ENCODE results near the gene PRICKLE2.
A peak's percentile ranks its signal among the peaks of the same experiment; 100 is the strongest.

PRICKLE2 gene

GRCh38 chr3:64152676-64153466 is 72.4 kb downstream of the PRICKLE2 start:
- Histone ChIP-seq H3K36me3 (ENCODE audit: control insufficient read depth, insufficient read depth, low read length) (no peaks in the 10 kb centered on the region), H3K27ac (ENCODE audit: low read depth, low read length) (peak overlapping the region; percentile 81), H3K27me3 (ENCODE audit: control insufficient read depth, insufficient read depth, low read length) (no peaks in the 10 kb centered on the region), H3K4me3 (ENCODE audit: low read length) (no peak overlapping the region), H3K4me1 (ENCODE audit: control insufficient read depth, insufficient read depth, low read length) (peaks cover 37% of the 10 kb centered on the region), H3K9ac (ENCODE audit: low read length) (no peak overlapping the region)

DNA sequence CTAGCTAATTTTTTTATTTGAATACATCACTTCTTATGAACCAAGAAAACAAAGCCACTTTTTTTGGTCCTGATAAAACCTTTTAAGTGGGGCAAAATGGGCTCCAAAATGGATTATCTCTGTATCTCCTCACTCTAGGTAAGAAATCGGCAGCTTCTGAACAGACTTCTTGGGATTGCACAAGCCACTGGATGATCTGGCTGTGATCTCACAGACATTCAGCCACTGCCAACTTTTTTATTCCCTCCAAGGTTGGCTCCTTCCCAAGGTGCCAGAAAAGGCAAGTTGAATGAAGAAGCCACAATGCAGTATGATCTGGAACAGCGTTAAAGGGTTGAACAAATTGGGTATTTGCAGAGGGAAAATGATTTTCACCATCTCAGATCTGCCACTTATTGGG is 73.2 kb downstream of the PRICKLE2 start:
- Histone ChIP-seq H3K4me3 (ENCODE audit: low read length) (no peak overlapping the region), H3K4me1 (ENCODE audit: control insufficient read depth, insufficient read depth, low read length) (peaks cover 37% of the 10 kb centered on the region), H3K27me3 (ENCODE audit: control insufficient read depth, insufficient read depth, low read length) (no peaks in the 10 kb centered on the region), H3K36me3 (ENCODE audit: control insufficient read depth, insufficient read depth, low read length) (peaks cover 3% of the 10 kb centered on the region), H3K27ac (ENCODE audit: low read depth, low read length) (peak overlapping the region; percentile 81), H3K9ac (ENCODE audit: low read length) (no peak overlapping the region)

DNA sequence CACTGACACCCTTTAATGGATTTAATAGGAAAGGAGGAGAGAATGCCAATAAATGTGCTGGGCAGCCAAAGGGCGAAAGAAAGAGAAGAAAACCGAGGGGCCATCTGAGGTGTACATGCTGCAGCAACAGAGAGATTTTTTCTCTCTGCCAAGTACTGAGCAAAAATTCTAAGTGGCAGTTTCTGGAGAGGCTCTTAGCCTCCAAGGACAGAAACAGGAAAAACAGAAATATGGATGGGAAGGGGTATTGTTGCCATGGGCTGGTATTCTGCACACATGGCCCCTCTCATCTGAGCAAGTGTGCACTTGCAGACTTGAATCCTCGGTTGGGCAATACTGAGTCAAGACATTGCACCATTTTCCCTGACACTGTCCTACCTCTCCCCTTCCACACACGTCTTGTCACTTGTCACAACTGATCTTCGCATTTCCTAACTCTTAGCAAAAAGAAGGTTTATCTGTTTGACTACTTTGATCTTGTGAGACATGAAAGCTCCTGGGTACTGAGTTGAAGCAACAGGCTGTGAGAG is 73.9 kb downstream of the PRICKLE2 start:
- H3K27ac ChIP-seq (ENCODE audit: low read depth, low read length), result peak overlapping the region; percentile 81
- peaks cover 37% of the 10 kb centered on the region for H3K4me1 ChIP-seq (ENCODE audit: control insufficient read depth, insufficient read depth, low read length)
- no peaks in the 10 kb centered on the region for H3K27me3 ChIP-seq (ENCODE audit: control insufficient read depth, insufficient read depth, low read length)
- peaks cover 5% of the 10 kb centered on the region for H3K36me3 ChIP-seq (ENCODE audit: control insufficient read depth, insufficient read depth, low read length)
- H3K9ac ChIP-seq (ENCODE audit: low read length), result no peak overlapping the region
- H3K4me3 ChIP-seq (ENCODE audit: low read length), result peak overlapping the region; percentile 4

GRCh38 chr3:64150623-64151207 is 74.6 kb downstream of the PRICKLE2 start:
- H3K27ac ChIP-seq (ENCODE audit: low read depth, low read length), result peak overlapping the region; percentile 81
- no peak overlapping the region for H3K9ac ChIP-seq (ENCODE audit: low read length)
- peaks cover 8% of the 10 kb centered on the region for H3K36me3 ChIP-seq (ENCODE audit: control insufficient read depth, insufficient read depth, low read length)
- H3K4me1 ChIP-seq (ENCODE audit: control insufficient read depth, insufficient read depth, low read length), result peaks cover 37% of the 10 kb centered on the region
- no peaks in the 10 kb centered on the region for H3K27me3 ChIP-seq (ENCODE audit: control insufficient read depth, insufficient read depth, low read length)
- H3K4me3 ChIP-seq (ENCODE audit: low read length), result no peak overlapping the region

DNA sequence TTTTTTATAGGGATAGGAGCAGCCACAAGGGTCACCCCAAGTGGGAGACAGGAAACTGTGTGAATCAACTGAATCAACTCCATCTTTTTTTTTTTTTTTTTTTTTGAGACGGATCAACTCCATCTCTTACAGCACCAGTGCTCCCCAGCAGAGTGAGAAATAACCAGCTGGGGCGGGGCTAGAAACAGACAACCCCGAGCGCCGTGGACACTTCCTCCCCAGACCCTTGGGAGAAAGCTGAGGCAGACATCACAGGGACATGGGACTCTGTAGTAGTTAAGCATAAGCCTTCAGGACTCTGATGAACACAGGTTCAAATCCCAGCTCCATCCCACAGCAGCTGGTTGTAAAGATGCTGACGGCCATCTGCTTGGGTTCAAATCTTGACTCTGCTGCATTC is 75.4 kb downstream of the PRICKLE2 start:
- H3K36me3 ChIP-seq (ENCODE audit: control insufficient read depth, insufficient read depth, low read length), result peaks cover 8% of the 10 kb centered on the region
- H3K4me1 ChIP-seq (ENCODE audit: control insufficient read depth, insufficient read depth, low read length), result peaks cover 37% of the 10 kb centered on the region
- no peak overlapping the region for H3K4me3 ChIP-seq (ENCODE audit: low read length)
- no peak overlapping the region for H3K9ac ChIP-seq (ENCODE audit: low read length)
- no peaks in the 10 kb centered on the region for H3K27me3 ChIP-seq (ENCODE audit: control insufficient read depth, insufficient read depth, low read length)
- H3K27ac ChIP-seq (ENCODE audit: low read depth, low read length), result peak overlapping the region; percentile 81

DNA sequence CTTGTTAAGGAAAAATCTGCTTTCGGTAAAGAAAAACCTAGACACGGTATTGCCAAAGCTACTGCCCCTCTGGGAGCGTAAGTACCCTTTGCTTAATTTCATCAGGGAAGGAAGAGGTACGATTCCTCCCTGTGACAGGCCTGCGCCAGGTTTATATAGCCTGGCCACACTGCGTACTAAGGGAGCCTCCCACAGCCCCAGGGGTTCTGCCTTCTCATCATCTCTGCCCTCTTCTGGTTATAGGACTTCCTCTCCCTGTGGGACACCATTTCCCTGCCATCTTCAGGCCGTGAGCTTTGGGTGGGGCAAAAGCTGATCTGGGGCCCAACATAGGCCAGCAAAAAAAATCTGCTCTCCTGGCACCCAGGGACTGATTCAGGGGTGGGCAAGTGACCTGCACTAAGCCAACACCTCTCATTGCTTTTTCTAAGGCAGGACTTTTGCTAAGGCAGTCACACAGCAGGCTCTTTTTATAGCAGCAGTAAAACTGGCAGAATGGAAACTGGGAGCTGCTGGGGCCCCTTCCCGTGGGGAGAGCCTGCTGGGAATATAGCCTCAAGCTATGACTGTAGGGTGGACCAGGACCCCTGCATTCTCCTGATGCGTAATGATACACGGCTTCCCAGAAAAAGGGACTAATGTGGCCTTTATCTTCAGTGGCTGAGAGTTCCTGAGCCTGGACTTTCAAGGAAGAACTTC is 76.2 kb downstream of the PRICKLE2 start:
- Histone ChIP-seq H3K4me1 (ENCODE audit: control insufficient read depth, insufficient read depth, low read length) (peaks cover 44% of the 10 kb centered on the region), H3K4me3 (ENCODE audit: low read length) (no peak overlapping the region), H3K9ac (ENCODE audit: low read length) (no peak overlapping the region), H3K27me3 (ENCODE audit: control insufficient read depth, insufficient read depth, low read length) (no peaks in the 10 kb centered on the region), H3K36me3 (ENCODE audit: control insufficient read depth, insufficient read depth, low read length) (peaks cover 8% of the 10 kb centered on the region), H3K27ac (ENCODE audit: low read depth, low read length) (peak overlapping the region; percentile 81)

DNA sequence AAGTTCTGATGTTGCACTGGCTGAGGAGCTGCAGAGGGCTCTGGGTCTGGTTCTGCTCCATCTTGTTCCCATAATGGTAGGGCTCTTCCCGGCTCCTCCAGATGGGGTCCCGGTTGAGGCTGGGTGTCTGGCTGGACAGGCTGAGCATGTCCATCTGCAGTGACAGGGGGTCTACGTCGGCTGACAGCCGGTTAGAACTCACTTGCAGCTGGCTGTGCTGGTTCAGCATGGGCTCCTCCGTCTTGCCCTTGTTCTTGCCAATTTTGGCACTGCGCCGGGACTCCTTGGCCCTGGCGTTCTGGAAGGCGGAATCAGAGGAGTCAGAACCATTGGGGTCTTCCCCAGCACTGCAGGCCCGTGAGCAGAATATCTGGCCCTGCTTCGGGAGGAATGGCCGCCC is 78.1 kb downstream of the PRICKLE2 start:
- no peak overlapping the region for H3K9ac ChIP-seq (ENCODE audit: low read length)
- no peak overlapping the region for H3K27ac ChIP-seq (ENCODE audit: low read depth, low read length)
- peaks cover 8% of the 10 kb centered on the region for H3K36me3 ChIP-seq (ENCODE audit: control insufficient read depth, insufficient read depth, low read length)
- no peak overlapping the region for H3K4me3 ChIP-seq (ENCODE audit: low read length)
- peaks cover 42% of the 10 kb centered on the region for H3K4me1 ChIP-seq (ENCODE audit: control insufficient read depth, insufficient read depth, low read length)
- H3K27me3 ChIP-seq (ENCODE audit: control insufficient read depth, insufficient read depth, low read length), result no peaks in the 10 kb centered on the region

DNA sequence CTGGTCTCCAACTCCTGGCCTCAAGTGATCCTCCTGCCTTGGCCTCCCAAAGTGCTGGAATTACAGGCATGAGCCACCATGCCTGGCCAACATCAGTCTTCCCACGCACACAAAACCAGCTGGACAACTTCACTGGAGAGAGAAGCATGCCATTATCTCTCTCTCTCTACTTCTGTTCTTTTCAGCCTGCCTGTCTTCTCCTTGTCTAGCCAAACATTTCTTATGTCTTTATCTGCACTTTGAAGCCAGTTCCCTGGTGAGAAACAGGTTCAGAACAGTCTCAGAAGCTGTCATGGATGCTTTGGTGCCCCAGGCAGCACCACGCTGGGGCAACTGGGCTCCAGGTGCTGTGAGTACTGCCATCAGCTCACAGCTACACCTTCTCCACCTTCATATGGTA is 79.8 kb downstream of the PRICKLE2 start:
- Histone ChIP-seq H3K4me3 (ENCODE audit: low read length) (no peak overlapping the region), H3K27ac (ENCODE audit: low read depth, low read length) (no peak overlapping the region), H3K4me1 (ENCODE audit: control insufficient read depth, insufficient read depth, low read length) (peaks cover 25% of the 10 kb centered on the region)

DNA sequence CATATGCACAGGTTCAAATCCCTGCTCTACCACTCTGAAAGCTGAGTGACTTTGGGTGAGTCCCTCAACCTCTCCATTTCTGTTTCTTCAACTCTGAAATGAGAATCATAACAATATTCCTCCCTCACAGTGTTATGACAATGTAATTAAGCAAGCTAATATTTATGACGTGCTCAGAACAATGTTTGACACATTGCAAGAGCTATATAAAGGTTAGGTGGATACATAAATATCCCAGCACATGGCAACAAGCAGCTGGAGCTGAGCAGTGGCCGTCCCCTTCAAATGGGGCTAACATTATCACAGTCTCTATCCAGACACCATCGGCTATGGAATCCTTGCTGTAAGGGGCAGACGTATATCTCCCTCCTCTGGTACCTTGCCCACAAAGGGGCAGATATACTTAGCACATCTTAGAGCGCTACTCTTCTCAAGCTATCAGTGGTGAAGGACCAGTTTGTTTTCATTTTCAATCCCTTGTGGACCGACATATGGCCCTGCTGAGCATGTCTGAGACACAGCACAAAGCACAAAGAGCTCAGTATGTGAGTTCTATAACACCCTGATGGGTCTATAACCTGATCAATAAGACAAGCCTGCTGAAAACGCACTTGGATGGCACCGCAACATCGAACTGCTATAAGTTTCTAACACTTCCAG is 80.9 kb downstream of the PRICKLE2 start:
- no peak overlapping the region for H3K4me3 ChIP-seq (ENCODE audit: low read length)
- peaks cover 16% of the 10 kb centered on the region for H3K4me1 ChIP-seq (ENCODE audit: control insufficient read depth, insufficient read depth, low read length)
- peaks cover 8% of the 10 kb centered on the region for H3K36me3 ChIP-seq (ENCODE audit: control insufficient read depth, insufficient read depth, low read length)
- H3K27ac ChIP-seq (ENCODE audit: low read depth, low read length), result peak overlapping the region; percentile 17
- H3K27me3 ChIP-seq (ENCODE audit: control insufficient read depth, insufficient read depth, low read length), result no peaks in the 10 kb centered on the region
- no peak overlapping the region for H3K9ac ChIP-seq (ENCODE audit: low read length)

More for the DNA sequence above, 79.8 kb downstream of the PRICKLE2 start:
- Histone ChIP-seq H3K27me3 (ENCODE audit: control insufficient read depth, insufficient read depth, low read length) (no peaks in the 10 kb centered on the region), H3K9ac (ENCODE audit: low read length) (no peak overlapping the region), H3K36me3 (ENCODE audit: control insufficient read depth, insufficient read depth, low read length) (peaks cover 8% of the 10 kb centered on the region)

DNA sequence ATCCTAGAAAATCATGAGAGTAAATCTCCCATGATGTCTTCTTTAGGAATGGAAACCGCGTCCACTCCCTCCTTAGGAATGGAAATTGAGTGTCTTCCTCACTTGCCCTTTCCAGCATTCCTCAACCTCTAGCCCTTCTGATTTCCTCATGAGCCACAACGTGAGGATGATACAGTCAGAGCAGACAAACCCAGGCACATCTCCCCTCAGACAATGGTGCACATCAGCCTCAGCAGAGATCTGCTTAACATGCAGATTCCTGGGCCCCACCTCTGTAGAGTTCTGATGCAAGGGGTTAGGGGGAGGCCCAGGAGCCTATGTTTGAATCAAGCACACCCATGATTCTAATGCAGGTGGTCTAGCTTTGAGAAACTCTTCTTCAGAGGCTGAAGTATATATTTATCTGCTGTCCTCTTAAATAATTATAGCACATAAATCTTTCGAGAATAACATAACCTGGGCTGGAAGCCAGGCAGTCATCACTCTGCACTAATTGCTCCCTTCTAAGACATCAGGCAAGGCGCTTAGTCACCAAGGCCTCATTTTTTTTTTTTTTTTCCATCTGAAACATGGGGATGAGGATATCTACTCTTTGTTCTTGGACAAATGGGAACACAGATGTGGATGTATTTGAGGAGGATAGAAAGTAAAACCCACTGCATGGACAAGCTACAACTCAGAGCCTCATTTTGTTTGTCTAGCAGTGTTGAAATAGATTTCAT is 81.7 kb downstream of the PRICKLE2 start:
- H3K36me3 ChIP-seq (ENCODE audit: control insufficient read depth, insufficient read depth, low read length), result peaks cover 8% of the 10 kb centered on the region
- peaks cover 8% of the 10 kb centered on the region for H3K4me1 ChIP-seq (ENCODE audit: control insufficient read depth, insufficient read depth, low read length)
- H3K27me3 ChIP-seq (ENCODE audit: control insufficient read depth, insufficient read depth, low read length), result no peaks in the 10 kb centered on the region
- peak overlapping the region; percentile 17 for H3K27ac ChIP-seq (ENCODE audit: low read depth, low read length)
- H3K9ac ChIP-seq (ENCODE audit: low read length), result no peak overlapping the region
- no peak overlapping the region for H3K4me3 ChIP-seq (ENCODE audit: low read length)

DNA sequence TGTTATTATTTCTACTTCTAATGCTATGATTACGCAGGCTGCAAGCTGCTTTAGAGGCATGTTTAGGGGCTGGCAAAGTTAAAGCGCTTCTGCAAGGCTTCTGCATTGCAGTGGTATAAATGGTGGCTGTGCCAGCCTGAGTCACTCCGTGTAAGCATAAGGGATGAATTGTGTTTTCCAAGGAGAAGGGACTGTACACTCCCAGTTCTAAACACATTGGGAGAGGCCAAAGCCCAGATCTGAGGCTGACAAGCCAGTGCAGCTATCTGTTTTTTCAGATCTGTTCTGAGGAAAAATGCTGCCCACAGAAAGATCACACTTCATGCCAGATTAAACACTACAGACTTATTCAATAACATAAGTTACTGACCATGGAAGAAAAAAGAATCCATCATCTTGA is 83.8 kb downstream of the PRICKLE2 start:
- Histone ChIP-seq H3K4me3 (ENCODE audit: low read length) (no peak overlapping the region), H3K9ac (ENCODE audit: low read length) (no peak overlapping the region), H3K36me3 (ENCODE audit: control insufficient read depth, insufficient read depth, low read length) (peaks cover 3% of the 10 kb centered on the region), H3K4me1 (ENCODE audit: control insufficient read depth, insufficient read depth, low read length) (peaks cover 14% of the 10 kb centered on the region), H3K27ac (ENCODE audit: low read depth, low read length) (peak overlapping the region; percentile 27), H3K27me3 (ENCODE audit: control insufficient read depth, insufficient read depth, low read length) (no peaks in the 10 kb centered on the region)
